Mesothelial cell of epicardium (in vitro differentiated cells): ENCODE measurements around the gene EPM2A. TPM values are rescaled to one million over a fixed set of nuclear protein-coding genes. Genes with fewer than 3 reads are reported as not detected.

Experiments
- DNase-seq, 2 experiments: peaks; one replicate each; pipeline ENCODE4 v3.0.0; 2021; ENCODE audit warnings: low spot score in 2 of 2; ENCODE audit not compliant: unreplicated experiment in 2 of 2
- H3K27ac Mint-ChIP-seq: 2 replicates; pipeline ENCODE4 v1.8.0; 2021; ENCODE audit warnings: mixed read lengths
- H3K27me3 Mint-ChIP-seq: 2 replicates; pipeline ENCODE4 v1.8.0; 2021; ENCODE audit warnings: low read depth, mixed read lengths
- H3K36me3 Mint-ChIP-seq: 2 replicates; pipeline ENCODE4 v1.8.0; 2021; ENCODE audit warnings: mixed read lengths
- H3K4me1 Mint-ChIP-seq: 2 replicates; pipeline ENCODE4 v1.8.0; 2021; ENCODE audit warnings: mixed read lengths
- H3K4me3 Mint-ChIP-seq: 2 replicates; pipeline ENCODE4 v1.8.0; 2021; ENCODE audit warnings: mild to moderate bottlenecking, moderate library complexity, mixed read lengths
- H3K9me3 Mint-ChIP-seq: 2 replicates; pipeline ENCODE4 v1.8.0; 2021; ENCODE audit warnings: mixed read lengths
- CTCF ChIP-seq: fragments of 200-600 bp; sonication (generic); IDR thresholded peaks from one replicate; pipeline ENCODE4 v1.5.0; 2021; ENCODE audit warnings: antibody characterized with exemption; ENCODE audit not compliant: unreplicated experiment
- total RNA-seq: library from RNA; stranded (reverse); gene quantifications from 3 replicates; pipeline ENCODE4 v1.2.1, GENCODE V29; 2021

Gene EPM2A
- total RNA-seq, 1 donor from 2014 or later: 9.5 TPM

GRCh38 chr6:145632971-145633370 is 102.3 kb downstream of the EPM2A start:
- DNase-seq: no peak
- Mint-ChIP-seq H3K27me3 (peaks cover 2% of the 10 kb centered on the region), H3K27ac (no peak overlapping the region), H3K4me3 (no peak overlapping the region), H3K9me3 (no peaks in the 10 kb centered on the region), H3K4me1 (peaks cover 5% of the 10 kb centered on the region), H3K36me3 (no peaks in the 10 kb centered on the region)
- no peak for TF ChIP-seq CTCF

GRCh38 chr6:145631374-145631773 is 103.9 kb downstream of the EPM2A start:
- TF ChIP-seq CTCF: no peak
- H3K9me3 Mint-ChIP-seq: no peaks in the 10 kb centered on the region
- H3K27ac Mint-ChIP-seq: no peak overlapping the region

GRCh38 chr6:145630598-145630997 is 104.7 kb downstream of the EPM2A start:
- H3K4me3 Mint-ChIP-seq: no peak overlapping the region

More at GRCh38 chr6:145631374-145631773, 103.9 kb downstream of the EPM2A start:
- Mint-ChIP-seq H3K27me3 (peaks cover 2% of the 10 kb centered on the region), H3K4me3 (no peak overlapping the region), H3K4me1 (peaks cover 5% of the 10 kb centered on the region), H3K36me3 (no peaks in the 10 kb centered on the region)
- DNase-seq: no peak

GRCh38 chr6:145629478-145629877 is 105.8 kb downstream of the EPM2A start:
- Mint-ChIP-seq H3K27ac (no peak overlapping the region), H3K9me3 (no peaks in the 10 kb centered on the region), H3K4me3 (no peak overlapping the region), H3K36me3 (no peaks in the 10 kb centered on the region), H3K27me3 (peaks cover 2% of the 10 kb centered on the region), H3K4me1 (peaks cover 5% of the 10 kb centered on the region)
- DNase-seq: no peak
- TF ChIP-seq CTCF: no peak

More at GRCh38 chr6:145630598-145630997, 104.7 kb downstream of the EPM2A start:
- no peak for TF ChIP-seq CTCF
- no peak for DNase-seq
- H3K36me3 Mint-ChIP-seq: no peaks in the 10 kb centered on the region
- peaks cover 5% of the 10 kb centered on the region for H3K4me1 Mint-ChIP-seq
- H3K9me3 Mint-ChIP-seq: no peaks in the 10 kb centered on the region
- no peak overlapping the region for H3K27ac Mint-ChIP-seq
- H3K27me3 Mint-ChIP-seq: peaks cover 2% of the 10 kb centered on the region

- H3K9me3 Mint-ChIP-seq: no peaks in the 10 kb centered on the region
- H3K4me1 Mint-ChIP-seq: peaks cover 3% of the 10 kb centered on the region
- DNase-seq: no peak
- H3K27ac Mint-ChIP-seq: no peak overlapping the region
- H3K4me3 Mint-ChIP-seq: no peak overlapping the region
- no peak for TF ChIP-seq CTCF
- H3K36me3 Mint-ChIP-seq: no peaks in the 10 kb centered on the region
- no peaks in the 10 kb centered on the region for H3K27me3 Mint-ChIP-seq
Observed at GRCh38 chr6:145627451-145627850, 107.9 kb downstream of the EPM2A start.

- no peak for DNase-seq
- Mint-ChIP-seq H3K27me3 (no peaks in the 10 kb centered on the region), H3K4me1 (no peaks in the 10 kb centered on the region), H3K36me3 (no peaks in the 10 kb centered on the region), H3K9me3 (no peaks in the 10 kb centered on the region), H3K27ac (no peak overlapping the region), H3K4me3 (no peak overlapping the region)
- TF ChIP-seq CTCF: no peak
Observed at GRCh38 chr6:145626857-145627256, 108.5 kb downstream of the EPM2A start.
